HTR-8/SVneo (cell line): Measurements from ENCODE around the gene TXNL1.
"Not testable (repeated sequence)": the region's sequence is repeated elsewhere in the genome, so short reads cannot be mapped to it uniquely, and the experiment has no call there.

ENCODE experiments used
- DNase-seq: peaks from one replicate; pipeline ENCODE4 v3.0.0; 2011; ENCODE audit warnings: low spot score, mixed read lengths; ENCODE audit not compliant: insufficient read length
- FAIRE-seq: peaks from 2 replicates; lab custom pipeline; 2011; peaks lifted over from hg19 to GRCh38; lab: Jason Lieb, UNC

TXNL1 gene

GRCh38 chr18:56638232-56639103, at the start of gene TXNL1:
Gene TXNL1, minus strand, starts transcription at chr18:56638592. Its CDS starts 152 bp downstream, at chr18:56638440.
- FAIRE-seq (peak; percentile 76), DNase-seq (peak; percentile 85)

GRCh38 chr18:56684277-56684676, 45.9 kb upstream of the TXNL1 start:
- no peak for DNase-seq
- FAIRE-seq: no peak

GRCh38 chr18:56678836-56679565, 40.6 kb upstream of the TXNL1 start:
- DNase-seq (no peak), FAIRE-seq (no peak)

- DNase-seq (no peak), FAIRE-seq (no peak)
These were observed 38.2 kb upstream of the TXNL1 start for GRCh38 chr18:56676639-56677038.

- no peak for DNase-seq
- no peak for FAIRE-seq
These were observed 34.6 kb upstream of the TXNL1 start for GRCh38 chr18:56672981-56673380.

GRCh38 chr18:56672391-56672790, 34.0 kb upstream of the TXNL1 start:
- DNase-seq (no peak), FAIRE-seq (no peak)

GRCh38 chr18:56662902-56663301, 24.5 kb upstream of the TXNL1 start:
- FAIRE-seq (no peak), DNase-seq (no peak)

- DNase-seq: no peak
- FAIRE-seq: no peak
These were observed 24.1 kb upstream of the TXNL1 start for GRCh38 chr18:56662502-56662901.

- FAIRE-seq (no peak), DNase-seq (no peak)
These were observed 23.6 kb upstream of the TXNL1 start for GRCh38 chr18:56662063-56662408.

- FAIRE-seq (no peak), DNase-seq (no peak)
These were observed 23.1 kb upstream of the TXNL1 start for GRCh38 chr18:56661360-56662062.

- FAIRE-seq (no peak), DNase-seq (no peak)
These were observed 22.3 kb upstream of the TXNL1 start for GRCh38 chr18:56660655-56661054.

- DNase-seq (no peak), FAIRE-seq (no peak)
These were observed 20.7 kb upstream of the TXNL1 start for GRCh38 chr18:56659111-56659510.

GRCh38 chr18:56658261-56658660, 19.9 kb upstream of the TXNL1 start:
- no peak for DNase-seq
- FAIRE-seq: no peak

- not testable (repeated sequence) for DNase-seq, FAIRE-seq
These were observed 15.9 kb upstream of the TXNL1 start for GRCh38 chr18:56654280-56654679.

GRCh38 chr18:56652802-56653201, 14.4 kb upstream of the TXNL1 start:
- DNase-seq (no peak), FAIRE-seq (no peak)

GRCh38 chr18:56651771-56652092, 13.3 kb upstream of the TXNL1 start:
- no peak for DNase-seq
- FAIRE-seq: no peak

GRCh38 chr18:56650944-56651770, 12.8 kb upstream of the TXNL1 start, which contains the start of gene WDR7:
Gene WDR7, plus strand, starts transcription at chr18:56651359. Its CDS starts 21,157 bp downstream, at chr18:56672516.
- FAIRE-seq (no peak), DNase-seq (peak; percentile 72)

GRCh38 chr18:56649996-56650395, 11.6 kb upstream of the TXNL1 start:
- FAIRE-seq (no peak), DNase-seq (no peak)

- DNase-seq (no peak), FAIRE-seq (no peak)
These were observed 9.8 kb upstream of the TXNL1 start for GRCh38 chr18:56647951-56648893.
